Measurements from ENCODE around the gene ATAD3C.
A peak's percentile ranks its signal among the peaks of the same experiment; 100 is the strongest.
"Not testable (repeated sequence)": the region's sequence is repeated elsewhere in the genome, so short reads cannot be mapped to it uniquely, and the experiment has no call there.

The ATAD3C gene

DNA sequence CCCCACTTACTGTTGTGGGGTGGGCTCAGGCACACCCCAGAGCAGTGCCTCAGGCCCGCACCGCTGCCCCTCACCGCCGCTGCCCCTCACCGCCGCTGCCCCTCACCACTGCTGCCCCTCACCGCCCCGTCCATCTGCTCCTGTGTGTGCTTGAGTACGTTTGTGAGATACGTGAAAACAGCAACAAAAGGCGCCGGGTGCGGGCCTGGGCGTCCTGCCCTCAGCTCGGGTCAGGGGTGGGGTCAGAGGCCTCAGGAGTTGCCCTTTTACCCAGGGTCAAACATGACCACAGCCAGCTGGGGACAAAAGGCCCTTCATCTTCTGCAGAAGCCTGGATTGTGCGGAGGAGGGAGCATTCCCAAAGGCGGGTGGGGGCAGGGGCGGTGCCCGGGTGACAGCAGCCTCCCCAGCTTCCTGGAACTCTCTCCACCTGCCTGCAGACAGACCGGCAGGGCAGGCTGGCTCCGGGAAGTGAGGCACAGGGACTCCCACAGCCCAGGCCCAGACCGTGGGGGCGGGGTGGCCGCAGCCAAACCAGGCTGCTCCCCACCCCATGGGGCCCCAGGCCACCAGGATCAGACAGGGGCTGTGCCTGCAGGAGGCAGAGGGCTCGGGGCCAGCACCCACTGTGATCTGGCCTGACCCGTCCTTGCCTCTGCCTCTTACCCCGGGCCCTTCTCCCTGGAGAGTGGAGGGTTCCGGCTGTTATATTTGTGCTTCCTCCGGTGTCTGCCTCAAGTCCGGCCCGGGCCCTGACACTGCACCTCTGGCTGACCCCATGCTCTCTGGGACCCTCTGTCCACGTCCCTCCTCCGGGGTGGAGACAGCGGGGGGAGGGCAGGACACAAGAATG lies 16.3 kb upstream of the ATAD3C start:
- peak; percentile 41 for DNase-seq

DNA sequence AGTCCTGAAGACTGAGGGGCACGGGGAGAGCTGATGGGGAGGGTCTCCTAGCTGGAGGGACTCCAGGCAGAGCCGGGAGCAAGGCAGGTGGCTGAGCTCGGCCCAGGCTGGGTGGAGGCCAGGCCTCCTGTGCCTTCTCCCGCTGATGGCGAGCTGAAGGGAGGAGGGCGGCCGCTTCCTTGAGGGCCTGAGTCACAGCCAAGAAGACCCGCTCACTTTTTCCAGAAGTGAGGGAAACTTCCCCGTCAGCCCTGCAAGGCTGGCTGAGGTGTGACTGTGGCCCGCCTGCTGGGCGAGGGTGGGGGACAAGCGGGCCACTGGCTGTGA lies 15.7 kb upstream of the ATAD3C start:
- no peak for DNase-seq

DNA sequence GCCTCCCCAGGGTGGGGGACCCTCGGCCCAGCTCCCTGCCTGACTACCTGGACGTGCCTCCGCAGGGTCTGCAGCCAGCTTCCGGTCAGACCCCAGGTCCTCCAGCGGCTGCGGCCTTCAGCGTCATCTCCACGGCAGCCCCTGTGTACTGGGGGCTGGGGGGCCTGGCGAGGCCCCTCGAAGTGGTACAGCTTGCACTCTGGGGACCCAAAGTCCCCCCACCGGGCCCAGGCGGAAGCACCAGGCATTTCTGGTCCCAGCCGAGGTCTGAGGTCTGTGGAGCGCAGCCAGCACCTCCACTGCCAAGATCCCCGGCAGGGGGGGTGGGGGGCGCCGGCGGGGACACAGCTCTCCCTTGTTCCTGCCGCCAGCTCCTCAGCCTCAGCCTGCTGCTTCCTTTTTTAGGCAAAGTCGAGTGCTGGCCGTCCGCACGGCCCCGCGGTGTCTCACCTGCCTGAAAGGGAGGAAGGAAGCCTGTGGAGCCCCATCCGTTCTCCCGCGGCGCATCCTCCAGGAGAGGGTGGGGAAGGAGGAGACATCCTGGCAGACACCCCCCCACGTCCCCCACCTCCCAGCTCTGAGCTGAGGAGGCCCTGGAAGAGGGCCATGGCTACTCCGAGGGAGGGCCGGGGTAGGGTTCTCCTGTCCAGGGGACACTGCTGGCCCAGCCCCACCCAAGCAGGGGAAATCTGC lies 15.2 kb upstream of the ATAD3C start:
- DNase-seq = no peak

DNA sequence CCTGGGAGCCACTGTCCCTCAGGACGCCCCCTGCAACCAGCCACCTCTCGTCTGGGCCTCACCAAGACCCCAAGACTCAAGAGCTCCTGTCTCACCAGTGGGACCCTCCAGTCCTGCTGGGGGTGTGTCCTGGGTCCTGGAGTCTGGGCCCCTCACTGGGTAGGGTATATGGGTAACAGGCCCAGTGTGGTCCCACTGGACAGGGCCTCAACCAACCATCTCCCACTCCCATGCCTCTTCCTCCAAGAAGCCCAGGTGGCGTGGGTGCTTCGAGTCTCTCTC lies 14.7 kb upstream of the ATAD3C start:
- DNase-seq = no peak

DNA sequence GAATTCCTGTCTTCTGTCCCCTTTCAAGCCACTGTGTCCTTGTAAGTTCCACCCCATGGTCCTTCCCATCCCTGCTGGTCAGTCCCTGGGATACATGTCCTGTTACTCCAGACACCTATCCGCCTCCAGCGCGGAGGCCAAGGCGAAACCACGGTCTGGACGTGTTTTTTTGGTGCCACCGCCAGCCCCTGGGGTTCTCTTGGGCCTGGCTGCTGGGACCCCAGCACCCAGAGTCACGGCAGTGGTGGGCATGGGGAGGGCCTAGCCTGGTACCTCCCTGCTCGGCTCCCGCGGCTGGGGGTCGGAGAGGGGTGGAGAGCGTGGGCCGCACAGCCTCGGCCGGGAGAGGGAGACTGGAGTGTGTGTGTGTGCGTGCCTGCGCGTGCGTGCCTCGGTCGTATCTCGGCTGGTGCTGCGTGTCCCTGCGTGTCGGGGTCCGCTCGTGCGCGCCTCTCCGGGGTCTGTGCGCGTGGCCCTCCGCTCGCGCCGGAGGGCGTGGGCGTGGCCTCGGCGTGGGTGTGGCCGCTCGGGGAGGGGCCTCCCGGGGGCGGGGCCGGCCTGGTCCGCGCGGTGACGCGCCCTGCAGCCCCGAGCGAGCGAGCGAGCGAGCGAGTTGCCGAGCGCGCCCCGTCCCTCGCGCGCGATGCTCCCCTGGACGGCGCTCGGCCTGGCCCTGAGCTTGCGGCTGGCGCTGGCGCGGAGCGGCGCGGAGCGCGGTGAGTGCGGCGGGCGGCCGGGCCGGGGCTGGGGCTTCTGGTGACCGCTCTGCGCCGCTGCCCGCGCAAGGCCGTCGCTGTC lies 14.2 kb upstream of the ATAD3C start, which contains the start of gene VWA1:
Gene VWA1 (plus strand): TSS at position 585 of the 798 bp plus-strand sequence. CDS start 59 bp downstream, at position 644.
- no peak for DNase-seq

DNA sequence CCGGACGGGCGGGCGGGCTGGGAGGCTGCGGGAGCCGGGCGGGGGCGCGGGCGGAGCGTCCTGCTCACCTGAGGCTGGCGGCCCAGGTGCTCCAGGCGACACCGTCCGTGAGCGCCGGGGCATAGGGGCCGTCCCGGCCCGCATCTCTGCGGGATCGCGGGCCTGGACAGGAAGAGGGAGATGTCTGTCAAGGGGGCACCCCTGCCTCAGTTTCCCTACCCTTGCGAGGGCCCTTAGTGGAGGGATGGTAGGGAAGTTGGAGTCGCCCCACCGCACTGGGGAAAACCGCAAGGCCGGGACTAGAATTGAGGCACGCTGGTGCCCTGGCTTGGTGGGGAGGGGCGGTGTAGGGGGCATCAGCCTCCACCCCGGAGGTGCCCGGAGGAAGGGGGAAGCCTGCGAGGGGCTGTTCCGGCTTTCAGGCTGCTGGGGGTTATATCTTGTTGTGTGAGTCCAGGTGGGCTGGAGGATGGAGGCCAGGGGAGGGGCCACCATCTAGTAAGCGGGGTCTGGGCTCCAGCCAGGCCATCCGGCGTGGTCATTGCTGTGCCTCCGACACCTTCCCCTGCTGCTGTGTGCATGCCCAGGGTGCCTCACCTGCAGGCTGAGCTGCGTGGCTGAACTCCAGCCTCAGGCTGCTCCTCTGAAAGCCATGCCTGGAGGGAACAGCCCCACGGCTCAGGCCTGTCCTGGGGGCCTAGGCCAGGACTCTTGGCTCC lies 13.4 kb upstream of the ATAD3C start:
- no peak for DNase-seq

DNA sequence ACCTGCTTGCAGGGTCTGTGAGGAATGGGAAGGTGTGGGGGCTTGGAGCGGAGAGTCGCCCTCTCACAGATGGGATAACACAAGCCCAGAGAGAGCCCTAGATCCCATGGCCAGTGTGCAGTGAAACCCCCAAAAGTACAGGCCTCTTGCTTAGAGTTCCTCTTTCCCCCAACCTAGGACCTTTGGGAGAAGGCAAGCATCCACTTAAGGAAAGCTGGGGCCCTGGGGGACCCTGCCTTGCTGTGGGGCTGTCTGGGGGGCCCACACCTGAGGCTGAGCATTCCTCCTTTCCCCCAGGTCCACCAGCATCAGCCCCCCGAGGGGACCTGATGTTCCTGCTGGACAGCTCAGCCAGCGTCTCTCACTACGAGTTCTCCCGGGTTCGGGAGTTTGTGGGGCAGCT lies 12.9 kb upstream of the ATAD3C start:
- DNase-seq = no peak

DNA sequence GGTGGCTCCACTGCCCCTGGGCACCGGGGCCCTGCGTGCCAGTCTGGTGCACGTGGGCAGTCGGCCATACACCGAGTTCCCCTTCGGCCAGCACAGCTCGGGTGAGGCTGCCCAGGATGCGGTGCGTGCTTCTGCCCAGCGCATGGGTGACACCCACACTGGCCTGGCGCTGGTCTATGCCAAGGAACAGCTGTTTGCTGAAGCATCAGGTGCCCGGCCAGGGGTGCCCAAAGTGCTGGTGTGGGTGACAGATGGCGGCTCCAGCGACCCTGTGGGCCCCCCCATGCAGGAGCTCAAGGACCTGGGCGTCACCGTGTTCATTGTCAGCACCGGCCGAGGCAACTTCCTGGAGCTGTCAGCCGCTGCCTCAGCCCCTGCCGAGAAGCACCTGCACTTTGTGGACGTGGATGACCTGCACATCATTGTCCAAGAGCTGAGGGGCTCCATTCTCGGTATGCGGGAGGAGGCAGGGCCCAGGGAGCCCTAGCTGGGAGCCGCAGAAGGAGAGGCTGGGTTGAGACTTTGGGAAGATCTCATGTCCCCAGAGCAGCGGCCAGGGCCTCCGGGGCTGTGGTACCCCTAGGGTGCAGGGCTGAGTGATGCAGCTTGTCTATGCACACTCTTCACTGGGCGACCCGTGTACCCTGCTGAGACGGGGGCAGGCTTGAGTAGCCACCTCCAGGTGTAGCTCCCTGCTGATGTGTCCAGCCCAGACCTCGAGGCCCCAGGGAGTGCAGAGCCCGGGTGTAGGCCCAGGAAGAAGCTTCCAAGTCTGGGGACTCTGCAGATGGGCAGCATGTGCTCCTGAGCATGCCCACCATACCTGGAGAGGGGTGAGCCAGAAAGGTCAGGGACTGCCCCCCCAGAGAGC lies 12.2 kb upstream of the ATAD3C start:
- DNase-seq = no peak

DNA sequence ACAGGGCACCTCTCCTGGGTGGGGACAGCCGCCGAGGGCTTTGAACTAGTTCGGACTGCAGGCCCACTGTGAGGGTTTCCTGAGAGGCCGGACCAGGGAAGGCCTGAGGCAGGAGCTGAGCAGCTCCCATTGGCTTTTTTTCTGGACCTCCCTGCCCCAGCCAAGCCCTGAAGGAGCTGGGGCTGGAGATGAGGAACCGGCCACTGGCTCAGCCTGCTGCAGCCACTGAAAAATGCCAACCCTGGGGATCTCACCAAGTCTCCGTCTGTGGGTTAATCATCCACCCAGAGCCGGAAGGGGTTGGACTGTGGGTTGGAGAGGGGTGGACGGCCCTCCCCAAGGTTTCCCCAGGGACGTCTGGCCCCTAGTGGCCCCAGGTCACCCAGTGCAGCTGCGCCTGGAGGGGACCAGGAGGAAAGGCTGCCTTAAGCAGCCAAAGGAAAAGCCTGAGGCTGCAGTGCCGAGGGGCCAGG lies 11.5 kb upstream of the ATAD3C start:
- DNase-seq = no peak

DNA sequence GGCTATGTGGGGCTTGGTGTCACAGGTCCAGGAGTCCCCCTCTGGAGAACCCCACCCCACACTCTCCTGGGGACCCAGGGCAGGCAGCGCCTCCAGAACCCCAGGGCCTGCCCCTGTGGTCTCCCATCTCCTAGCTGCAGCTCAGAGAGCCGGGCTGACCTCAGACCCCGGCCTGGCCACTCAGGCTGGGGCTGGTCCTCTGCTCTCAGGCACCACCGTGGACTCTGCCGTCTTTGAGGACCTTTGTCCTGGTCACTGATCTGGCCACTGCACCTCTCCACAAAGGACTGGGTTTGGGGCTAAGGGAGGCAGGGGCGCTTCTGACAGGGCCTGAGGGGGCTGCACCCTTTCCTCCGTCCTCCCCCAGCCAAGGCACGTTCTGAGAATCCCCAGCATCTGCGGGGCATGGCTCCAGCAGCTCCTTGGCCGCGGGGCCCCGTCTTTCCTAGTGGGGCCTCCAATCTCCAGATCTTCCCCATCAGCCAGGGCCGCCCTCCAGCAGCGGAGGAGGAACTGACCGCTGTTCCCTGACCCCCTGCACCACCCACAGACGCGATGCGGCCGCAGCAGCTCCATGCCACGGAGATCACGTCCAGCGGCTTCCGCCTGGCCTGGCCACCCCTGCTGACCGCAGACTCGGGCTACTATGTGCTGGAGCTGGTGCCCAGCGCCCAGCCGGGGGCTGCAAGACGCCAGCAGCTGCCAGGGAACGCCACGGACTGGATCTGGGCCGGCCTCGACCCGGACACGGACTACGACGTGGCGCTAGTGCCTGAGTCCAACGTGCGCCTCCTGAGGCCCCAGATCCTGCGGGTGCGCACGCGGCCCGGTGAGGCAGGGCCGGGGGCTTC lies 10.7 kb upstream of the ATAD3C start:
- no peak for DNase-seq

DNA sequence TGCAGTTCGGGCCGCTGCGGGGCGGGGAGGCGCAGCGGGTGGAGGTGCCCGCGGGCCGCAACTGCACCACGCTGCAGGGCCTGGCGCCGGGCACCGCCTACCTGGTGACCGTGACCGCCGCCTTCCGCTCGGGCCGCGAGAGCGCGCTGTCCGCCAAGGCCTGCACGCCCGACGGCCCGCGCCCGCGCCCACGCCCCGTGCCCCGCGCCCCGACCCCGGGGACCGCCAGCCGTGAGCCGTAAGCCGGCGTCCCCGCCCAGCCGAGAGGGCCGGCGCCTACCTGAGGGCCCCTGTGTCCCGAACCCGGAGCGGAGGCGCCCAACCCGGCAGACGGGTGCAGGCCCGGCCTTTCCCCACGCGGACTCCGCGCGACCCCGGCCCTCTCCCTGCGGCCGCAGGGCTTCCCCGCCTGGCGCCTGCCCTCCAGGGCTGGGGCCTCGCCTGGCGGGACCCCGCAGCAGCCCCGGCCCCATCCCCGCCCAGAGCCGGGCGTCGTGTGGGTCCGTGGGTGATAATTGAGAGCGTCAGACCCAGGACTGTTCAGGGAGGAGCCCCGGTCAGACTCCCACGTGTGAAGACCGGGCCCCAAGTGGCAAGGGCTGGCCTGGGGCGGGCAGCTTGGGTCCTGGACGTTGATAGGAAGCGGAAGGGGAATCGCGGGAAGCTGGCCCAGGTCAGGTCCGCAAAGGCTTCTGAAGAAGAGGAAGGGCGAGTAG lies 9.8 kb upstream of the ATAD3C start:
- no peak for DNase-seq

DNA sequence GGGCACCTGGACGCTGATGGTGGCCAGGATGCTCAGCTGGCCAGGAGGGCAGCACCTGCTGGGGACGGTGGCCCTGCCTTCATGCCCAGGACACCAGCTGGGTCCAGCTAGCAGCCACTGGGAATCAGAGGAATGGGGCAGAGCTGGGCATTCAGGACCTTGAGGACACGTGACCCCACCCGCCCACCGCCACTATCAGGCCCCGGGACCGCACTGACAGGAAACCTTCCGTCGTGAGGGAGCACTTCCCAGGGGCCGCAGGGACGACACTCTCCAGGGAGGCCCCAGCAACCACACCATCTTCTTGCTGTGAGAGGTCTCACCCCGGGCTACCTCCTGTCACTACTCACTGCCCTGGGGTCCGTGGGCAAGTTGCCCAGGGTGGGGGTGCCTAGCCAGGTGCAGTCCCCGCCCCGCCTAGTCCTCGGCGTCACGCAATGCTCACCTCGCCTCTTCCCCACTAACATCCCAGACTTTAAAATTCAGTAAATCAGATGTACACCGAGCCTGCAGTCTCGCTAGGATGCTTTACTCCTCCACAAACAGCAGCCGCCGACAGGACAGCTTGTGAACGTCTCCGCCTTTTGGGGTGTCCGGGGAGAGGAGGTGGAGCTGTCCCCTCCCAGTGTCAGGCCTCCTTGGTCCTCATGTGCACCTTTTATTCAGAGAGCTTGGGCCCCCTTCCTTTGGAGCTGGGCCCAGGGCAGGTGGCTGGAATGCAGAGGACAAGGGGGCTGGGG lies 9.1 kb upstream of the ATAD3C start:
- DNase-seq = no peak

DNA sequence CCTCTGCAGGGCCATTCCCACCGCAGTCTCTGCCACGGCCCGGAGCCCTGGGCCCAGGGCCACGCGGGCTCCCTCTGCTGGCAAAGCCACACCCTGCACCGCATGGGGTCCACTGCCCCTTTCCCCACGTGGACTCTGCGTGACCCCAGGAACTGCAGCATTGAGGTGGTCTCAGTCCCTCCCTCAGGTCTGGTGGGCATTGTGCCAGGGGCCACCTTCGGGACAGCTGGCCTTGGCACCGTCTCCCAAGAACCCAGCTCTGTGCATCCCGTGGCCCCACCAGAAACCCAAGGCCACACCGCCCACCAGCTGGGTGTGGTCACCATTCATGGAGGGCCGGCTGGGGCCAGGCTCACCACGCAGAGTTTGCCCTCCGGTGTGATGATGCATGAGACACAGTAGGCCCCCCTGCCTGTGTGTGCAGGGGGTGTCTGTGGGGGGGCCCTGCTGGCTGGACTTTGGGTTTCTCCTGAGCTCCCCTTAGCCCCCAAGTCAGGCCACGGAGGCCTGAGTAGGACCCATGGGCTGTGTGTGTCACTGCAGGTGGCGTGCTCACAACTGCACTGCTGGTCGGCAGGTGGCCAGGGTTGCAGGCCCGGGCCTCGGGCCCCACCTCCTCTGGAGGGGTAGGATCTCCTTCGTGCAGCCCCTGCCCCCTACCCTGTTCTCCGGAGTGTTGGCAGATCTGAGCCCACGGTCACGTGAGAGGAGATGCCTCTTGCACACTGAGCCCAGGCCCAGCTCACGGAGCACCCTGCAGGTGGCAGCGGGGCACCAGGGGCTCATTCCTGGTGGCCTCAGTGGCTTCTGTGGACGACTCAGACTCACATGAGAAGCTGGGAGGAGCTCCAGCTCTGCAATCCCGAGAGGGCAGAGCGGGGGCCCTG lies 8.2 kb upstream of the ATAD3C start:
- DNase-seq = peak; percentile 31

DNA sequence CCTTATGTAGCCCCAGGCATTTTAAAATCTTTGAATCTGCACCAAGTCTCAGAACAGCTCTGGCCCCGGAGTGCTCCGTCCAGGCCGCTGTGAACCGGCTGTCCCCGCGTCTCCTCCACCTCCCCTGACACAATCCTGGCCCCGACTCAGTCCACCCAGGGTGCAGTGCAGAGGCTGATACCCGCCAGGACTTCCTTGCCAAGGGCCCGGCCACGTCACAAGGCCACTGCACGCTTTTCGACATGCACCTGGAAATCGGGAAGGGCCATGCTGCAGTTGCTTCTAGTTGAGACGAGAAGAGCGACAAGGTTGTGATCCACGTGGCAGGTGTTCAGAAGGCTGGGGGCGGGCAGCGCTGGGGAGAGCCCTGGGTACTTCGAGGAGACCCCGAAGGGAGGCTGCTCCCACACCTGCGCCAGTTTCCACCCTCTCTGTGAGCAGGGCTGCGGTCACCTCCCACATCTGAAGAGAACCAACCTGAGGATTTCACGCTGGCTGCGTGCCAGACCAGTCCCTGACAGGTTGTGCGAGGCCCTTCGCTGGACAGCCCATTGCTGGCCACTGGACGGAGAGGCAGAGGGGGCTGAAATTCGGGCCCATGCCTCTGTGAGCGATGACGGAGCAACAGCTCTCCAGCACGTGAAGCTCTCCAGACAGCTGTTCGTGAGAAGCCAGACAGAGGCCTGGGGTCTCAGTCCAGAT lies 7.3 kb upstream of the ATAD3C start:
- no peak for DNase-seq

DNA sequence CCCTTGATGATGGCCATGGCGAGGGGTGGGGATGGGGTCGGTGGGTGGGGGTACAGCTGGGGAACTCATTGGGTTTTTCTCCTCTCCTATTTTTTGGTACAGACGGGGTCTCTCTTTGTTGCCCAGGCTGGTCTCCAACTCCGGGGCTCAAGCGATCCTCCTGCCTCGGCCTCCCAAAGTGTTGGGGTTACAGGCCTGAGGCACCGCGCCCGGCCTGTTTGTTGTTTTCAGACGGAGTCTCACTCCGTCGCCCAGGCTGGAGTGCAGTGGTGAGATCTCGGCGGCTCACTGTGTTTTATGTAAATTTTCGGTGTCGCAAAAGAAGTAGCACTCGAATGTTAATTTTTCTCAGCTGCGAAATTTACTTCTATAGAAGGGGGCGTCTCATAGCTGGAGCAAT lies 2.9 kb upstream of the ATAD3C start:
- not testable (repeated sequence) for DNase-seq

DNA sequence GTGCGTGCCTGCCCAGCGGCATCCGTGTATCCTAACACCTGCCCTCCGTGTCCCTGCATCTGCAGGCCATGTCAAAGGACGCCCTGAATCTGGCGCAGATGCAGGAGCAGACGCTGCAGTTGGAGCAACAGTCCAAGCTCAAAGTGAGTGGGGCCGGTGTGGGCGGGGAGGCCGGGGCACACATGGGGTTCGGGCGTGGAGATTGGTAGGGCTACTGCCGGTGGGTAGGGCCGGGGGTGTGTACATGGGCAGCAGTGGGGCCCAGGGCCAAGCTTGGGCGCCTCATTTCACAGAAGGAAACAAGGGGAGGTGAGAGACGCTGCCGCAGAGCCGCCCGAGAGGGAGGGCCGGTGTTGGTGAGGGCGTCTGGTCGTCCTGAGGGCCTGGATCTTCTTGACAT lies 1.1 kb downstream of the ATAD3C start:
- DNase-seq = not testable (repeated sequence)

DNA sequence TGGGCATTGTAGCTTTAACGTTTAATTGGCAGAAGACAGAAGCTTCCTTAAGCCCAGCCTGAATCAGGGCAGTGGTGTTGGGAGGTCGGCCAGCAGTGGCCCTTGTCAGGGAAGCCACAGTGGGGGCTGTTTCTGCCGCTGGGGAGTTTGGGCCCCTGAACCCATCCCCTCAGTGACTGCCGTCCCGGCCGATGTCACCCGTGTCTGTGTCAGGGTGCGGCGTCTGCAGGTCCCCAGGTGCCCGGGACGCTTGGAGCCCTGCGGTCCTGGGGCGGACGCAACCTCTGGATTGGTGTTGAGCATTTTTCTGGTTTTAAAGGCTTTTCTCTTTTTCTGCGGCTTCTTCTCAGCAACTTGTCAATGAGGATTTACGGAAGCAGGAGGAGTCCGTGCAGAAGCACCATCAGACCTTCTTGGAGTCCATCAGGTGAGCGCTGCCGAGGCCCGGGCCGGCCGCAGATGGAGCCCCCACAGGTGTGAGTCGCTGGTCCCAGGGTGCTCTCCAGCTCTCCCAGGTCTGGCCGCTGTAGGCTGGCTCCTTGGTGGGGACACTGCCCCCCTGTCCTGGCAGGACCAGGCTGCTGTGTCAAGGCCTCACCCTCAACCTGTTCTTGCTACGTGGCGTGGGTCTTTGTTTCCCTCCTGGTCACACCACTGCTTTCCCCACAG lies 2.3 kb downstream of the ATAD3C start:
- no peak for DNase-seq
